ENCODE data around the gene ZNF205.
A peak's percentile ranks its signal among the peaks of the same experiment; 100 is the strongest.
"Not testable (repeated sequence)": the region's sequence is repeated elsewhere in the genome, so short reads cannot be mapped to it uniquely, and the experiment has no call there.

Gene ZNF205

DNA sequence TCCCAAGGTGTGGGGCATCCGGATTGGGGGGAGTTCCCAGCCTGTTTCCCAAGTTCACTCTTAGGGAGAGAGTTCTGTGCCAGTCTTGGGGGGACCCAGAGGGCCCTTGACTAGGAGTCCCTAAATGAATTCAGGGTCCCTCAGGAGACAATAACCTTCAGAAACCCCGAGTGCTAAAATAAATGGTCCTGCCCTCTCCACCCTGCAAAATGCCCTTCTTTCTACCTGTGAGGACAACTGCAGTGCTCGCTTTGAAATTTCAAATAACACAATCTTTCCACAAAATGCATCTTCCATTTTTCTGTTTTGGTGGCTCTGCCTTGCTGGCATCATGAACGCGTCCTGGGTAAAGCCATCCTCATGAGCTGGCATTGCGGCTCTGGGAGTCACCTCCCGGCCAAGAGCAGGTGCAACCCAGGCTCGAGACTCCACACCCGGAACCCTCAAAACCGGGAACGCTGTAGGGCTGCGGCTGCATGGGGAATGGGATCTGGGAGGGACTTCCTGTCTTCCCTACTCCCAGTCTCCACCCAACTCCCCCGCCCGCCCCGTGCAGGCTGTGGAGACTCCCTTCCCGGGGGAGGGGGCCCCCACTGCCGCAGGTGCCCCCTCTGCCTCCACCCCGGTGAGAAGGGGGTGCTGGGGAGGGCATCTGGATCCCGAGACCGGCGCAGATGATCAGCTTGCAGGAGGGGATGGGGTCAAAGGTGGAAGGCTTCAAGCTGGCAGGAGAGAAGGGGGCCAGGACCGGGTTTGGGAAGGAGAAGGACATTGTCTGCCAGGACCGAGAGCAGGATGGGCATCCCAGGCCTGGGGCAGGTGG is at the start of gene ZNF205:
ZNF205 (plus strand) TSS at position 529 of the 823 bp plus-strand sequence. CDS start 845 bp downstream, outside the sequence.
- no peak for DNase-seq (ENCODE audit: low read depth in 1 of 2, low spot score in 1 of 2)

DNA sequence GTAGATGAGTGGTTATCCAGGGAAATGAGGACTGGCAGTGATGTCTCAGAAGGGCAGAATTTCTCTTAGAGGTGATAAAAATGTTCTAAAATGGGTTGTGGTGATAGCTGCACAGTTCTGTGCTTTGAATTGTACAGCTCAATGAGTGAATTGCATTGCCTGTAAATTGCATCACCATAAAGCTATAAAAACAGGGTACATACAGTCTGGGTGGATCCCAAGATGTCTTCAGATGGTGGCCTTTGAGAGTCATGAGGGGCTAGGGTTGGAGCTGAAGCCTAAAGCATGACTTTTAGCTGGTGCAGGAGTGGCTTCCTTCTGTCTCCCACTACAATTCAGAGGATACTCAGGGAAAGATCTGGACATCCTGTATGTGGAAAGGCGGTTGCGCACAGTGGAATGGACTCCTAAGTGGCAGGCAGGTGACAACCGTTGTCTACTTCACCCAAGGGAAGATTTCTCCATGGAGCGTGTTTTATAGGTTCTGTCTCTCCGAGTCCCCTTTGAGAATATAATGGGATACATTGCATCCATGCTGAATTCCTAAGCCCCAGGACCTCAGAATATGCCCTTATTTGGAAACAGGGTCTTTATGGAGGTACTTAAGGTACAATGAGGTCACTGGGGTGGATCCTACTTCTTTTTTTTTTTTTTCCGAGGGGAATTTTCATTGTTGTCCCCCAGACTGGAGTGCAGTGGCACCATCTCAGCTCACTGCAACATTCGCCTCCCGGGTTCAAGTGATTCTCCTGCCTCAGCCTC is 48.6 kb upstream of the ZNF205 start:
- DNase-seq (ENCODE audit: low read depth in 1 of 2, low spot score in 1 of 2): no peak

DNA sequence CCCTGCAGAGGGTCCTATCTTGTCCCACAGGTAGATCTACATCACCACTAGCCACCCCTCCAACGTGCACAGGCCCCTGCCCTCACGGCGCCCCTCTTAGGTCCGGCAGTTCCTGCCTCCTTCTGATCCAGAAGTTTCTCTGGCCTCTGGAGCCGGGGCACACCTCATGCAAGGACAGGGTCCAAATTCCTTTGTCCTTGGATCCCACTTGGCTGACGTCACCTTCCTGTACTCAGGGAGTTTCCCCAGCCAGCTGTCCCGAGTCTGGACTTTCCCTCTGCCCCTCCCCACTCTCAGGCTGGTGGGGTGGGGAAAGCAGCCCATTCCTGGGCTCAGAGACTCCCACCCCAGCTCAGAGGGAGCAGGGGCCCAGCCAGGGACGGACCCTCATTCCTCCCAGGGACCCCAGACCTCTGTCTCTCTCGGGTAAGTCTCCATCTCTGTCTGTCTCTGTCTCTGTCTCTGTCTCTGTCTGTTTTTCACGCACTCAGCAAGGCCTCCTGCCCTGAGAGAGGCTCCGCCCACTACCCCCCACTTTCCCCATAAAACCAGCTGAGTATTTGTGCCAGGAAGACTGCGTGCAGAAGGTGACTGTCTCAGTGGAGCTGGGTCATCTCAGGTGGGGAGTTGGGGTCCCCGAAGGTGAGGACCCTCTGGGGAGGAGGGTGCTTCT is 47.2 kb upstream of the ZNF205 start, which contains the start of gene IL32:
IL32 (plus strand) TSS at position 572 of the 673 bp plus-strand sequence. CDS start 172 bp downstream, outside the sequence.
- DNase-seq (ENCODE audit: low read depth in 1 of 2, low spot score in 1 of 2): peak; percentile 50 to 51

DNA sequence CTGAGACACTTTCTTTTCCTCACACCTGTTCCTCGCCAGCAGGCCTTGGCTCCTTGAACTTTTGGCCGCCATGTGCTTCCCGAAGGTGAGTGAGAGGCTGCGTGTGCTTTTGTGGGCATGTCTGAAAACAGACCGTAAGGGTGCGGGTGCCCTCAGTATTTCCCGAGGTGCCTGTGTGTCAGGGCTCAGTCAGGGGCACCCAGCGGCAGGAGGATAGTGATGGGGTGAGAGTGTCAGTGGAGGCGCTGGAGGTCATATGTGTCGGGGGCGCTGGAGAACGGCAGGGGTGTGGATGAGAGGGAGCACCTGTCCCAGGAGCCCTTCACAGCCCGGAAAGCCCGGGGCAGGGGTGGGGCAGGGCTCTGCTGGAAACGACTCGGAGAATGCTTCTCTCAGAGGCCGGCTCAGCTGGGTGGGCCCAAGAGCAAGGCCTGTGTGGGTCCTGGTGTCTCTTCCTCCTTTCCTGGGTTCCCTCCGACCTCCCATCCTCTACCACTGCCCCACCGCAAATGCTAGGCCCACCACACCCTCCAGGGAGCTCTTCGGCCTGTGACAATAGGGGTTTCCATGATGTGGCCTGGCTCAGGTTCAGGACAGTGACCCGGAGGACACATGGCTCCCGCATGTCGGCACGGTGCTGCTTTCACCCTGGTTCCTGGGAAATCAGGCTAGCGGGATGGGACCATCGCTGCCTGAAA is 46.5 kb upstream of the ZNF205 start:
- no peak for DNase-seq (ENCODE audit: low read depth in 1 of 2, low spot score in 1 of 2)

DNA sequence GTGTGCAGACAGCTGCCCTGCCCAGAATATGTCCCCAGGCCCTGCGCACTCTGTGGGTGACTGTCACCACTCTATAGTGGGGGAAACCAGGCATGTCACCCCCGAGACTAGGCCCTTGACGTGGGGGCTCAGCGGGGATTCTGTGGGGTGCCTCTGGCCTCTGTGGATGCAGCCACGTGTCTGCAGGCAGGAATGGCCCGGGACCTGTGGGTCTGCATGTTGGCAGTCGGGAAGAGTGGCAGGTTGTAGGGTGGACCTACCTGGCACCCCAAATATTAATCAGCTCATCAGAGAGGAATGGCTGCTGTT is 46.0 kb upstream of the ZNF205 start:
- DNase-seq (ENCODE audit: low read depth in 1 of 2, low spot score in 1 of 2): no peak

DNA sequence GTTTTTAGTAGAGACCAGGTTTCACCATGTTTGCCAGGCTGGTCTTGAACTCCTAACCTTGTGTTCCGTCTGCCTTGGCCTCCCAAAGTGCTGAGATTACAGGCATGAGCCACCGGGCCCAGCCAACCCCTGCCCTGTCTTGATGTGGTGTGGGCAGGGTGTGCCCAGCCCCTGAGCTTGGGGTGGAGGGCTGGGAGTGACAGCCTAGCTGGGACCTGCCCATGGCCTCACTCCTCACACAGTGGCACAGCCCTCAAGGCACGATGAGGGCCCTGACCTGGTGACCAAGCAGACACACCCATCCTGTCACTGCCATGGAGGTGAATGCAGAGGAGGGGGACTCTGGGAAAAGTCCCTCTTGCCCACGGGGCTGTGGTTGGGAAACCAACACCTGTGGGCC is 43.9 kb upstream of the ZNF205 start:
- no peak for DNase-seq (ENCODE audit: low read depth in 1 of 2, low spot score in 1 of 2)

DNA sequence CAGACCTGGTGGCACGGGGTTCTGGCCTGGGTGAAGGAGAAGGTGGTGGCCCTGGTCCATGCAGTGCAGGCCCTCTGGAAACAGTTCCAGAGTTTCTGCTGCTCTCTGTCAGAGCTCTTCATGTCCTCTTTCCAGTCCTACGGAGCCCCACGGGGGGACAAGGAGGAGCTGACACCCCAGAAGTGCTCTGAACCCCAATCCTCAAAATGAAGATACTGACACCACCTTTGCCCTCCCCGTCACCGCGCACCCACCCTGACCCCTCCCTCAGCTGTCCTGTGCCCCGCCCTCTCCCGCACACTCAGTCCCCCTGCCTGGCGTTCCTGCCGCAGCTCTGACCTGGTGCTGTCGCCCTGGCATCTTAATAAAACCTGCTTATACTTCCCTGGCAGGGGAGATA is 43.2 kb upstream of the ZNF205 start:
- not testable (repeated sequence) for DNase-seq (ENCODE audit: low read depth in 1 of 2, low spot score in 1 of 2)

DNA sequence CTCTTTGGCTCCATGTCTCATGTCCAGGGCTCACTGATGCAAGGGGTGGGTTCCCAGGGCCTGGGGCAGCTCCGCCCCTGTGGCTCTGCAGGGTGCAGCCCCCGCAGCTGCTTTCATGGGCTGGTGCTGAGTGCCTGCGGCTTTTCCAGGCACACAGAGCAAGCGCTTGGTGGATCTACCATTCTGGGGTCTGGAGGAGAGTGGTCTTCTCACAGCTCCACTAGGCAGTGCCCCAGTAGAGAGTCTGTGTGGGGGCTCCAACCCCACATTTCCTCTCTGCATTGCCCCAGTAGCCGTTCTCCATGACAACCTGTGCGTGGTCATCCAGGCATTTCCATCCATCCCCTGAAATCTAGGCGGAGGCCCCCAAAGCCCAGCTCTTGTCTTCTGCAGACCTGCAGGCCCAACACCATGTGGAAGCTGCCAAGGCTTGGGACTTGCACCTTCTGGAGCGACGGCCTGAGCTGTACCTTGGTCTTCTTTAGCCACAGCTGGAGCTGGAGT is 41.7 kb upstream of the ZNF205 start:
- no peak for DNase-seq (ENCODE audit: low read depth in 1 of 2, low spot score in 1 of 2)

DNA sequence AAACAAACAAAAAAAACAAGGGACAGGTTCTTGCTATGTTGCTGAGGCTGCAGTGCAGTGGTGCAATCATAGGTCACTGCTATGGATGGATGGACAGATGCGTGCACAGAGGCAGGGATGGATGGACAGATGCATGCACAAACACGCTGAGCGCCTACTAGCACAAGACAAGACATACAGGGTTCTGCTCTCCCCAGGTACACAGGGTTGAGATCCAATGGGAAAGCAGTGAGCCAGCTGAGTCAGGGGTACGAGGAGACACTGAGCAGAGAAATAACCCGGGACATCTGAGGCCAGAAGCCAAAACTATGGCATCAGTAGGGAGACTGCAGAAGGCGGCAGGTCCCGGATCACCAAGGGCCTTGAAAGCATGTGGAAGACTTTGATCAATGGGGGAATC is 40.7 kb upstream of the ZNF205 start:
- no peak for DNase-seq (ENCODE audit: low read depth in 1 of 2, low spot score in 1 of 2)

DNA sequence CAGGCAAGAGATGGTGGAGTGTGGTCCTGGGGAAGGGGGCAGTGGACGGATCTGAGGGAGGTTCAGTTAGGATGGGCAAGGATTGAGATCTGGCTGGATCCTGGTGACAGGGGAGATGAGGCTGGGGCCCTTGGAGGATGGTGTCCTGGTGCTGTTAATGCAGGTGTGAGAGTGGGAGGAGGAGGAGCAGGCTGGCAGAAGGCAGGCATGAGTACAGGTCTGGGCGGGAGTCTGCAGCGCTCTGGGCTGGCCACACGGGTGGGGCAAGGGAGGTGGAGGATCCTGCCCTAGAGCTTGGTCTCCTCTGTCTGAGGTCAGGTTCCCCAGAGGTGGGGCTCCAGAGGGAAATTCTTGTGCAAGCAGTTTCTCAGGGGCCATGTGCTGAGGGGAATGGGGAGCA is 40.2 kb upstream of the ZNF205 start:
- DNase-seq (ENCODE audit: low read depth in 1 of 2, low spot score in 1 of 2): not testable (repeated sequence)

DNA sequence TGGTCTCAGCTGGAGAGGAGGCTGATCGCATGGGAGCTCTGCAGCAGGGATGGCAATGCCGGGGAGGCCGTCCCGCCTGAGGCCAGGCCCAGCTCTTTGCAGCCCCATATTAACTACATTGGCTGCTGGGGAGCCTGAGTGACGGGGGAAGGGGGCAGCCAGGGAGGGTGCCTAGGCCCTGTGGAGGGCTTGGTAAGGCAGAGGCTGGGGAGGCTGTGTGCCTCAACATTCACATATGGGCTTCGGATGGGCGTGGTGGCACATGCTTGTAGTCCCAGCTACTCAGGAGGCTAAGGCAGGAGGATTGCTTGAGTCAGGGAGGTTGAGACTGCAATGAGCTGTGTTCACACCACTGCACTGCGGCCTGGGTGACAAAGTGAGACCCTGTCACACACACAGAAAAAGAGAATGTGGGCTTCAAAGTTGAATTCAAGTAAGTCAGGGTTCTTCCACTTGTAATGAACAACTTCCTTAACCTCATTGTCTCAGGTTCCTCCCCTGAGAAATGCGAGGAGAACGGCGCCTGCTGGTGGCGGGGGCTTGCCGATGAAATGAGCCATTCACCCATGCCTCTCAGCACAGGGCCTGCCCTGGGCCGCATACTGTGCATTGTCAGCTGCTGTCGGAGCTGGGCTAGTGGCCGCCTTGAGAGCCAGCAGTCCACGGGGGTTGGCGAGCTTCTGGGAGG is 39.7 kb upstream of the ZNF205 start:
- DNase-seq (ENCODE audit: low read depth in 1 of 2, low spot score in 1 of 2): not testable (repeated sequence)

DNA sequence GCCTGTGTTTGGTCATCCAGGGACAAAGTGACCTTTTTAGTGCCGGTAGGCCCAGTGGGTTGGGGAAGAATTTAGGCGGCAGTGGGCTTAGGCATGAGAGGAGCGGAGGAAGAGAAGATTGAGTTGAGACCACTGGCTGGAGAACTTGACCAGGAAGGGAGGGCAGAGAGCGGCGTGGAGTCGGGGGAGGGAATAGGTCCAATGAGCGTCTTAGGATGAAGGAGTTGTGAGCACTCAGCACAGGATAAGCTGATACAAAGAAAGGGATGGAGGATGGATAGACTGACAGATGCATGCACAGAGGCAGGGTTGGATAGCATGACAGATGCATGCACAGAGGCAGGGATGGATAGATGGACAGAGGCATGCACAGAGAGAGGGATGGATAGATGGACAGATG is 38.9 kb upstream of the ZNF205 start:
- no peak for DNase-seq (ENCODE audit: low read depth in 1 of 2, low spot score in 1 of 2)

DNA sequence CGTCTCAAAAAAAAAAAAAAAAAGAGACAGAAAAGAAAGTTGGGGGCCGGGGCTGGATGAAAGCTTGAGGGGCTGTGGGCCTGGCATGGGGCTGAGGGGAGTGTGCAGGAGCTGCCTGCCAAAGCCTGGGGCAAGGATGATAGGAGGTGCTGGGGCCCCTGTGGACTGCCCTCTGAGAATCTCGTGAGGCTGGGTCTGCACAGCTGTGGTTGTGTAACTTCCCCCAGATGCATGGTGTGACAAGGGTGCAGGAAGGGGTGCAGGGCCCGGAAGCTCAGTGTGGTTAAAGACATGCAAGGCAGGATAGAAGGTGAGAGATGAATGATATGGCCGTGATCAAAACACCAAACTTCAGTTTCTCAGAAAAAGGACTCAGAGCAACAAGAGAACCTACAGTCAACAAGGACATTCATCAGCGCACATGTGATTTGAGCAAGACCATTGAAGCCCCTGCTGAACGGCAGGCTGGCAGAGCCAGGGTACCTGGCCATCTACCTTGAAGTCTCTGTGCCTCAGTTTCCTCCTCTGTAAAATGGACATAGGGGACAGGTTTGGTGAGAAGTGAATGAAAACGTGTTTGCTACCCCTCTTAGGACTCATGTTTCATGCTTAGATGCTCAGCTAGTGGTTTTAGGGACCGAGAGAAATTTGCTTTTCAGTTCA is 37.4 kb upstream of the ZNF205 start:
- DNase-seq (ENCODE audit: low read depth in 1 of 2, low spot score in 1 of 2): peak; percentile 65 to 70

DNA sequence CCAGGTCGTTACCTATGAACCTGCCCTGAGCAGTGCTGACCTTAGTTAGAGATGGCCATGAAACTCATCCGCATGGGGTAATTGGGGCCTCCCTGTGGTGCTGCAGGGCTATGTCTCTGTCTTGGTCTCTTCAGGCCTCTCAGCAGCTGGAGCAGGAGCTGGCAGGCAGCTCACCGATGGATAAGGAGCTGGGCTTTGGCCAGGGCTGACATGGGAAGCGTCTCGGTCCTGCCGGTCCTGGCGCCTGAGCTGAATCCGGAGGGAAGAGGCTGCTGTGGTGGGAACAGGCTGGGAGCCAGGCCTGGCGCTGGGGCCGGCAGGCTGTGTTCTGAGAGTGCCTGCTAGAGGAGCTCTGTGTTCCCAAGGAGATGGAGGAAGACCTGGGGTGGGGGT is 36.9 kb upstream of the ZNF205 start:
- no peak for DNase-seq (ENCODE audit: low read depth in 1 of 2, low spot score in 1 of 2)

DNA sequence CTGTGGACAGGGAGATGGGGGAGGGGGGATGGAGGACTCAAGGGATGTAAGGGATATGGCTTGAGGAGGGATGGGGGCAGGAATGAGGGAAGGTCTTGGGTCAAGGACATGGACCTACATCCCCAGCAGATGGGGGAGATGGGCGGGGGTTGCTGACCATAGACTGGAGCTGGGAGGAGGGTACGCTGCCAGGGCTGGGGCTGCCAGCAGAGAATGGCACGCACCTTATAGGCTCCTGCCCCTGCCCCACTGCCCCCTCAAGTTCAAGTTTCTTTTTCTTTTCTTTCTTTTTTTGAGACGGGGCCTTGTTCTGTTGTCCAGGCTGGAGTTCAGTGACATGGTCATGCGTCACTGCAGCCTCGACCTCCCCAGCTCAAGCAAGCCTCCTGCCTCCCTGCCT is 36.4 kb upstream of the ZNF205 start:
- DNase-seq (ENCODE audit: low read depth in 1 of 2, low spot score in 1 of 2): not testable (repeated sequence)

DNA sequence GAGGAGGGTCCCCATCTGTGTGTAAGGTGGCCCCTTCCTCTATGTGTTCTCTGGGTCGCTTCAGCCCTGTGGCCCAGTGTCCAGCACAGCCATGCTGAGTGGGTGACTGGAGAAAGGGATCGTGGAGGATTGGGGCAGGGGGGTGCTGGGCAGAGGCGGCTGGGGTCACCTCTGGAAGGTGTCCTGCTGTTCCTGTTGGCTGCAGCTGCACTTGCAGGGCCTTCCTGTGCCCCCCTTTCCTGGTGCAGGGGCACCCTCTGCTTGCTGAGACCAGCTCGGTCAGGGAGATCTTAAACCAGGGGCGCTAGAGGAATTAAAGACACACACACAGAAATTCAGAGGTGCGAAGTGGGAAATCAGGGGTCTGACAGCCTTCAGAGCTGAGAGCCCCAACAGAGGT is 35.8 kb upstream of the ZNF205 start:
- DNase-seq (ENCODE audit: low read depth in 1 of 2, low spot score in 1 of 2): no peak

DNA sequence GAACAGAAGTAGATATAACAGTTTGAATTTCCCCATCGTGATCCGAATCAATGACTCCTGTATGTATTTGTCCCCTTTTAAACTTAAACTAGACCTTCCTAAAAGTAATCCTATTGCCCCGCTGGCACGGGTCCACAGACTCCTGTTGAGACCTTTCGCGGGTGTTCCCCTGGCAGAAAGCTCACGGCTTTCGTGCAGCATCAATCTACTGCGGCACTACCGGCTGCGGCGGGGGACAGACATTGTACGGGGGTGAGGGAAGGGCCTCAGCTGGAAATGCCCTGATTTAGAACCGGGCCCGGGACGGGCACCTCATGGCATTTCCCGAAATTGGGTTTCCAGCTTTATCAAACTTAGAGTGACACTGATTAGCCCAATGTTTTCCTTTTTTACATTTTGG is 32.4 kb upstream of the ZNF205 start:
- DNase-seq (ENCODE audit: low read depth in 1 of 2, low spot score in 1 of 2): no peak

DNA sequence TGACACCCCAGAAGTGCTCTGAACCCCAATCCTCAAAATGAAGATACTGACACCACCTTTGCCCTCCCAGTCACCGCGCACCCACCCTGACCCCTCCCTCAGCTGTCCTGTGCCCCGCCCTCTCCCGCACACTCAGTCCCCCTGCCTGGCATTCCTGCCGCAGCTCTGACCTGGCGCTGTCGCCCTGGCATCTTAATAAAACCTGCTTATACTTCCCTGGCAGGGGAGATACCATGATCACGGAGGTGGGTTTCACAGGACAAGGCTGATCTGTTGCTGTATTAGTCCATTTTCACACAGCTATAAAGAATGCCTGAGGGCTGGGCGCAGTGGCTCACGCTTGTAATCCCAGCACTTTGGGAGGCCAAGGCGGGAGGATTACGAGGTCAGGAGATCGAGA is 30.4 kb upstream of the ZNF205 start:
- not testable (repeated sequence) for DNase-seq (ENCODE audit: low read depth in 1 of 2, low spot score in 1 of 2)

DNA sequence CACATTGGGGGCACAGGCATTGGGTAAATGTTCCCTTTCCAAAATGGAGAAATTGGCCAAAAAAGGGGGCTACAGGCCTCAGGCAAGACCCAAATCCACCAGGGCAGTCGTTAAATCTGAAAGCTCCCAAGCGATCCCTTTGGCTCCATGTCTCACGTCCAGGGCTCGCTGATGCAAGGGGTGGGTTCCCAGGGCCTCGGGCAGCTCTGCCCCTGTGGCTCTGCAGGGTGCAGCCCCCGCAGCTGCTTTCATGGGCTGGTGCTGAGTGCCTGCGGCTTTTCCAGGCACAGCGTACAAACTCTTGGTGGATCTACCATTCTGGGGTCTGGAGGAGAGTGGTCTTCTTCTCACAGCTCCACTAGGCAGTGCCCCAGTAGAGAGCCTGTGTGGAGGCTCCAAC is 29.0 kb upstream of the ZNF205 start:
- DNase-seq (ENCODE audit: low read depth in 1 of 2, low spot score in 1 of 2): not testable (repeated sequence)

DNA sequence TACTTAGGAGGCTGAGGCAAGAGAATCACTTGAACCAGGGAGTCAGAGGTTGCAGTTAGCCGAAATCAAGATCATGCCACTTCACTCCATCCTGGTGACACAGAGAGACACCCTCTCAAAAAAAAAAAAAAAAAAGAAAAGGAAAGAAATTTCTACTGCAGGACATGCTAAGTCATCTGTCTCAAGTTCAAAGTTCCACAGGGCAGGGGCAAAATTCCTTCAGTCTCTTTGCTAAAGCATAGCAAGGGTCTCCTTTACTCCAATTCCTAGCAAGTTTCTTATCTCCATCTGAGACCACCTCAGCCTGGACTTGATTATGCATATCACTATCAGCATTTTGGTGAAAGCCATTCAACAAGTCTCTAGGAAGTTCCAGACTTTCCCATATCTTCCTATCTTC is 27.9 kb upstream of the ZNF205 start:
- no peak for DNase-seq (ENCODE audit: low read depth in 1 of 2, low spot score in 1 of 2)

All from activated T-helper 1 cell treated with anti-CD3 and anti-CD28 coated beads, Interleukin-2, amount 50 U/mL, for 16 hours (primary cell).